Activated CD8-positive, alpha-beta memory T cell treated with anti-CD3 and anti-CD28 coated beads for 36 hours (primary cell): ENCODE data around the gene ERC2. TPM values are rescaled to one million over a fixed set of nuclear protein-coding genes. Genes with fewer than 3 reads are reported as not detected.

ENCODE experiments used
- CTCF ChIA-PET: fragments of 350-600 bp; sonication (Branson Sonifier 250); formaldehyde crosslinking; loops from one replicate; lab custom pipeline; 2021; ENCODE audit warnings: antibody characterized with exemption; lab: Charles Lee
- POLR2A ChIA-PET: fragments of 350-600 bp; sonication (Branson Sonifier 250); formaldehyde crosslinking; loops from one replicate; lab custom pipeline; 2021; ENCODE audit warnings: antibody characterized with exemption; lab: Charles Lee
- total RNA-seq, 2 experiments: library from RNA; stranded (reverse); gene quantifications; one replicate each; pipeline ENCODE4 v1.2.3, GENCODE V29; 2021

Gene ERC2
- total RNA-seq, 2 experiments from 2014 or later, result not detected

DNA sequence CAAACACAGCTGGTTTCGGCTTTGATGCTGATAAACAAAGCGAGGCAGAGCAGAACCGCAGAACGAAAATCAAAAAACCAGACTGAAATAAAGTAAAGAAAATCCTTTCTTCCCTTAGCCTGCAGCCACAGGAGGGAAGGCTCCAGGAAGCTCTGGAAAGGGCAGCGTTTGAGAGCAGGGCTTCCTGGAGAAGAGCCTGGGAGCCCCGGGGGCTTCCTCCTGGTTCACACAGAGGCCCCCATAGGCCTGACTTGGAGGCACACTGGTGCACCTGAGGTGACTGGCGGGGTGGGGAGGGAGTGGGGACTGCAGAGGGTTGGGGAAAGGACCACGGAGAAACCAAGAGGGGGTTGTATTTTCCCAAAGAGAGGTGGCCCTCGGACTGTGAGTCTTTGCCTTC, 882.4 kb downstream of the ERC2 start:
- ChIA-PET POLR2A (no interaction called here), CTCF (no interaction called here)

GRCh38 chr3:55584716-55585368, 883.4 kb downstream of the ERC2 start:
- ChIA-PET POLR2A (no interaction called here), CTCF (no interaction called here)

GRCh38 chr3:55584030-55584429, 884.2 kb downstream of the ERC2 start:
- CTCF ChIA-PET, result no interaction called here
- POLR2A ChIA-PET, result no interaction called here

GRCh38 chr3:55583475-55583874, 884.8 kb downstream of the ERC2 start:
- ChIA-PET POLR2A (no interaction called here), CTCF (no interaction called here)

GRCh38 chr3:55579496-55579895, 888.8 kb downstream of the ERC2 start:
- CTCF ChIA-PET, result no interaction called here
- POLR2A ChIA-PET, result no interaction called here

- ChIA-PET CTCF (no interaction called here), POLR2A (no interaction called here)
Observed at GRCh38 chr3:55576621-55577388, 891.5 kb downstream of the ERC2 start.

DNA sequence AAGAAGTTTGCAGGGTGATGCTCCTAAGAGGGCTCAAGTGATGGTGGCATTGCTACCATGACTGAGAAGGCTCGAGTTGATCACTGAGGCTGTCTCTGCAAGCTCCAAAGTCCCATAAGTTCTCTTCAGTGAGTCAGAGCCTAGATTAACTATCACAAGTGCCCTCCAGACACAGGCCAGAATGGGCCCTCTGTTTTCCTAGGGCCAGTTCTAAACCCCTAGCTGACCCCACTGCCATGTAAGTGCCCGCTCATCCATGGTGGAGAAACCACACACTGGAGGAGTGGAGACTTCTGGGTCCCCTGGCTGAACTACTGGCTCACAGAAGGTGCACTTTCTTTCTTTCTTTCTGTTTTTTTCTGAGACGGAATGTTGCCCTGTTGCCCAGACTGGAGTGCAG, 893.6 kb downstream of the ERC2 start:
- POLR2A ChIA-PET, result no interaction called here

GRCh38 chr3:55572816-55573215, 895.5 kb downstream of the ERC2 start:
- POLR2A ChIA-PET, result no interaction called here
- CTCF ChIA-PET, result no interaction called here

More for the DNA sequence above, 893.6 kb downstream of the ERC2 start:
- CTCF ChIA-PET, result no interaction called here

GRCh38 chr3:55571913-55572312, 896.4 kb downstream of the ERC2 start:
- ChIA-PET POLR2A (no interaction called here), CTCF (no interaction called here)

DNA sequence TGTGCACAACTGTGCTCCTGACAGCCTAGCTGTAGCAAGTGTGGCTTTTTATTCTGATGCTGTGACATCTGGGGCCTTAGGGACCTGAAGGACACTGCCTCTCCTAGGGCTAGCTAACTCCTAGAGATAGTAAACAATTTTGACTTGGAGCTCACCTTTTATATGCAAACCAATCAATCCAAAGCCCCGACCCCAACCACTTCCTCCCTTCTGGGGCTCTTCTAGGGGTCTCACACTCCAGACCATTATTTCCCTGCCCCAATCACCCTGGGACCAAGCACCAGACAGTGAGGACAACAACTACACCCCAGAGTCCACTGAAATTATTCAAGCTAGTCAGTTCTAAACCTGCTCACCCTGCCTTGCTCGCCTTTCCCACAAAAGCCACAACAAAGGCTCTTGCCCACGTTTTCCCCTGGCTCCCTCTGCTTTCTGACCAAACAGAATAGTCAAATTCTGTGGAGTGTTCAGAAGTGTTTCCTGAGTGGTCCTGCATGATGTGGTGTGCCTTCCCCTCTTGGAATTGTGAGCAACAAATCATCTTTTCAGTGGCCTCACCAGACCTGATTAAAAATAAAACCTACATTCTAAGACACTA, 897.0 kb downstream of the ERC2 start:
- POLR2A ChIA-PET, result no interaction called here
- CTCF ChIA-PET, result no interaction called here

GRCh38 chr3:55570271-55570711, 898.0 kb downstream of the ERC2 start:
- POLR2A ChIA-PET, result no interaction called here

DNA sequence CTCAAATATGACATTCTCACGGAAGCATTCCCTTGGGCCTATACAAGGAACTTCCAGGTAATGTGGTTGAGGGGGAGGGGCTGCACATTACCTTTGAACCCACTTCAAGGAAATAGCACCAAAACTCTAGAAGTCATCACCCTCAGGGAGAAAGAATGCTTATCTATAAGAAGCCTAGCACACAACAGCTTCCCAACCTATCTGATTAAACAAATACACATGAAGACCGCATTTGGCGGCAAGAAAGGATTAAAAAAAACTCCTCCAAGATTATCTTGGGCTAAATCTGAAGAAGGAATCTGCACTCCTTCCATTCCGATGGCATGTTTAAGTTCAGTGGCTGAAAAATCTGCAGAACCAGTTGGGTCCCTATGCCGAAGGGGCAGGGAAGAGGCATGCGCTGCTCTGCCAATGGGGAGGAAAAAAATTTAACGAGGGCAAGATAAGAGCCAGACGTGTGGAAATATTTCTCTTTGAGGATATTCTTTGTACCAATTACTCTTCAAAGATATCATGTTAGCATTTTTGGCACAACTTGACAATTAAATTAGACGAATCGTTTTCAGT, 899.2 kb downstream of the ERC2 start:
- ChIA-PET POLR2A (no interaction called here), CTCF (no interaction called here)

More at GRCh38 chr3:55570271-55570711, 898.0 kb downstream of the ERC2 start:
- CTCF ChIA-PET, result no interaction called here

DNA sequence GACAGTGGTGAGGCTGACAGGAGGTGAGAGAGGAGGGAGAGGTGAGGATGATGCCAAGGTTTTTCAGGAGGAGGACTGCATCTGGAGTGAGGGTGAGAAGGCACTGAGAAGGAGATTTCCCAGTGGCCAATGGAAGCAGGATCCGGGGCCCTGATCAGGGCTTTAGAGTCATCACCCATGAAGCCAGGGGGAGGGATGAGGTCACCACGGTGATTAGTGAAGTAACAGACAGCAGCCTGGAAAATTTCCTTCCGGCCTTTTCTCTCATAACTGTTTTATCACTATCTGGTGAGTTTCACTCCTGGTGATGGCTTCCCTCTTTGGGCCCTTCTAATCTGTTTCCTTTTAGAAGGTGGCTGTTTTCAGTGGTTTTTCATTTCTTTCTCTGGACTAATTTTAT, 900.7 kb downstream of the ERC2 start:
- ChIA-PET POLR2A (no interaction called here), CTCF (no interaction called here)

GRCh38 chr3:55567121-55567520, 901.1 kb downstream of the ERC2 start:
- ChIA-PET CTCF (no interaction called here), POLR2A (no interaction called here)

GRCh38 chr3:55565521-55565920, 902.7 kb downstream of the ERC2 start:
- ChIA-PET CTCF (no interaction called here), POLR2A (no interaction called here)

DNA sequence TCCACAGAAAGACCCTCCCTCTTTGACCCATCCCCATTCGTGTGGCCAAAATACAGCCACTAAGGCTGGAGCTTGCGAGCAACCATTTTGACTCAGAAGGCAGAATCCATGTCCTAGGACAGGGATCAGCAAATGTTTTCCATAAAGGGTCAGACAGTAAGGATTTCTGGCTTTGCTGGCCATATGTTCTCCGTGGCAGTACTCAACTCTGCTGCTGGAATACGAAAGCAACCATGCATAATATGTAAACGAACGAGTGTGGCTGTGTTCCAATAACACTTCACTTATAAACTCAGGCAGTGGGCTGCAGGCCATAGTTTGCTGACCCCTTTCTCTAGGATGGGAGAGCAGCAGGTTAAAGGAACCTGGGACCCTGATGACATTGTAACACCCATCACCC, 903.5 kb downstream of the ERC2 start:
- ChIA-PET CTCF (no interaction called here), POLR2A (no interaction called here)

DNA sequence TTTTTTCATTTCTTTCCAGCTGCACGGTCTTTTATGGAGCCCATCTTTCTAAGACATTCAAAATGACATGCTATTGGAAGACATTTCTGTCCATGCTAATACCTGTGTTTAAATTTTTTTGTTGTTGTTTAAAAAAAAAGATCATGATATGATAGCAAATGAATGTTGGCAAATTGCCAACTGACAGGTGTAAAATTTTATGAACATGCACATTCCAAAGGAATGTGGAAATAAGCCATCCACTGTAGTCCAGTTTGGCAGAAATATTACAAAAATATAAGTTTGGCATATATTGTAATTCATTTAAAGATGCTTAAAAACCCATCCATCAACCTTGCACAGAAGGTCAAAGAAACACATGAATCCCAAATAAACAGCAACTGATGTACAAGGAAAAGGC, 905.6 kb downstream of the ERC2 start:
- CTCF ChIA-PET, result no interaction called here
- POLR2A ChIA-PET, result no interaction called here

DNA sequence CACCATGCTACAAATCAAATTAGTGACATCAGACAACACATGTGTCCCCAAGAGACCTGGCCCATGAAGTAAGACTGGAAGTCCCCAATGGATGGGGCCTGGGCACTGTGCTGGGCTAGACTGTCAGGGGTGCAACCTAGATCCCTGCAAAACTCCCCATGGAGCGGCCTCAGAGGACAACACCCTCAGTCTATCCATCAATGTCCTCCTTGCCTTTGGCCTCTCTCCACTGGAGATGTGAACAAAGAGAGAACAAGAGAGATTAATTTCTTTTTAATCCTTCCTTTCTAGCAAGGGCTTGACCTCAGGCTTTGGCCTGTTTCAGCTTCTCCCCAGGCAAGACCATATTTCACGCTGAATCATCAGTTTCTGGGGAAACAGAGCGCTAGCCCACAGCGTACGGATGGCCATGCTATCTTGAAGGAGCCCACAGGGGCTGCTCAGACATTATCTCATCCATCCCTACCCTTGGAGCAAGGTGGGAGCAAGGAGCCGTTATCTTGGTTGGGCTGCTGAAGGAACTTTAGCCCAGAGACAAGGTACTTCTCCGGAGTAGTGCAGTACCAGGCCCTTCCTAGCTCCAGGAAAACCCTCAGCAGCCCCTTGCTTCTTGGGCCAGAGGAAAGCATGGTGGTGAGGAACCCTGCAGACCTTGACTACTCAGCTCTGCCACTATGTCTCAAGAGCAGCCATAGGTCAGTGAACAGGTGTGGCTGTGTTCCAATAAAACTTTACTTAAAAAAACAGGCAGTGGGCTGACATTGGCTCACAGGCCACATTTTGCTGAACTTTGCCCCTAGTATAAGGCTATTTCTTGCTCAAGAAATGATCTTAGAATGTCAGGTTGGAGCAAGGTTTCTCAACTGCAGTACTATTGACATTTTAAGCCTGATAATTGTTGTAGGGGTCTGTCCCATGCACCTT, 908.5 kb downstream of the ERC2 start:
- ChIA-PET POLR2A (no interaction called here), CTCF (no interaction called here)

- CTCF ChIA-PET, result no interaction called here
- POLR2A ChIA-PET, result no interaction called here
Observed at GRCh38 chr3:55558316-55558715, 910.0 kb downstream of the ERC2 start.
